PFSK-1 (cell line): Measurements from ENCODE around the gene XKR7.

Experiments
- TAF1 ChIP-seq: IDR thresholded peaks from 2 replicates; pipeline ENCODE4 v1.6.1; 2012; ENCODE audit warnings: low read length, control low read depth, borderline replicate concordance; ENCODE audit not compliant: insufficient read depth
- TF ChIP-seq, protein P1 (sequence below), 2 experiments: IDR thresholded peaks; 2 replicates each; pipeline versions ENCODE4 v1.6.1 to v1.8.0; 2011 to 2012; ENCODE audit warnings: low read depth in 2 of 2, low read length in 2 of 2, control low read depth in 1 of 2, inconsistent platforms in 1 of 2, mild to moderate bottlenecking in 1 of 2, moderate library complexity in 1 of 2; ENCODE audit not compliant: insufficient read depth in 1 of 2

DNA sequence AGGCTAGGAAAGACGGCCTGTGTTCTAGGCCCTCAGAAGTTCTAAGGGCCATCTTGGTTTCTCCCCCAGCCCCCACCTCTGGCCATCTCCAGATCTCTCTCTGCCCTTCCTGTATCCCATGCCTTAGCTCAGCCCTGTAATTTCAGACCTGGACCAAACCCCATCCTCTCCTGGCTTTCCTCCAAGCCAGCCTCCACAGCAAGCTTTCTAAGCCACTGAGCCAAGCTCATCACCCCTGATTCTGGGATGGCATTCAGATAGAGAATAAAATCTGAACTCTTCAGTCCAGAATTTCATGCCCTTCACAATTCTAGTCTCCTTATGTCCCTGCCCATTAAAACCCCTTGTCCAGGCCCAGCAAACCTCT lies 23.4 kb downstream of the XKR7 start:
- TF ChIP-seq, protein P1, sequence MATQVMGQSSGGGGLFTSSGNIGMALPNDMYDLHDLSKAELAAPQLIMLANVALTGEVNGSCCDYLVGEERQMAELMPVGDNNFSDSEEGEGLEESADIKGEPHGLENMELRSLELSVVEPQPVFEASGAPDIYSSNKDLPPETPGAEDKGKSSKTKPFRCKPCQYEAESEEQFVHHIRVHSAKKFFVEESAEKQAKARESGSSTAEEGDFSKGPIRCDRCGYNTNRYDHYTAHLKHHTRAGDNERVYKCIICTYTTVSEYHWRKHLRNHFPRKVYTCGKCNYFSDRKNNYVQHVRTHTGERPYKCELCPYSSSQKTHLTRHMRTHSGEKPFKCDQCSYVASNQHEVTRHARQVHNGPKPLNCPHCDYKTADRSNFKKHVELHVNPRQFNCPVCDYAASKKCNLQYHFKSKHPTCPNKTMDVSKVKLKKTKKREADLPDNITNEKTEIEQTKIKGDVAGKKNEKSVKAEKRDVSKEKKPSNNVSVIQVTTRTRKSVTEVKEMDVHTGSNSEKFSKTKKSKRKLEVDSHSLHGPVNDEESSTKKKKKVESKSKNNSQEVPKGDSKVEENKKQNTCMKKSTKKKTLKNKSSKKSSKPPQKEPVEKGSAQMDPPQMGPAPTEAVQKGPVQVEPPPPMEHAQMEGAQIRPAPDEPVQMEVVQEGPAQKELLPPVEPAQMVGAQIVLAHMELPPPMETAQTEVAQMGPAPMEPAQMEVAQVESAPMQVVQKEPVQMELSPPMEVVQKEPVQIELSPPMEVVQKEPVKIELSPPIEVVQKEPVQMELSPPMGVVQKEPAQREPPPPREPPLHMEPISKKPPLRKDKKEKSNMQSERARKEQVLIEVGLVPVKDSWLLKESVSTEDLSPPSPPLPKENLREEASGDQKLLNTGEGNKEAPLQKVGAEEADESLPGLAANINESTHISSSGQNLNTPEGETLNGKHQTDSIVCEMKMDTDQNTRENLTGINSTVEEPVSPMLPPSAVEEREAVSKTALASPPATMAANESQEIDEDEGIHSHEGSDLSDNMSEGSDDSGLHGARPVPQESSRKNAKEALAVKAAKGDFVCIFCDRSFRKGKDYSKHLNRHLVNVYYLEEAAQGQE (IDR thresholded peaks at IDR 0.05; ENCODE audit: insufficient read depth in 1 of 2, low read depth in 2 of 2, low read length in 2 of 2) = no peak
- no peak for TF ChIP-seq TAF1
